Measurements from ENCODE around the gene CEP57. TPM values are rescaled to one million over a fixed set of nuclear protein-coding genes. Genes with fewer than 3 reads are reported as not detected.

The CEP57 gene
- total and polyA plus RNA-seq, 2 of the 13 experiments (the other 11 are each of a cell fraction or from before 2014, with no cell fraction given) = 34.3 to 59.4 TPM

DNA sequence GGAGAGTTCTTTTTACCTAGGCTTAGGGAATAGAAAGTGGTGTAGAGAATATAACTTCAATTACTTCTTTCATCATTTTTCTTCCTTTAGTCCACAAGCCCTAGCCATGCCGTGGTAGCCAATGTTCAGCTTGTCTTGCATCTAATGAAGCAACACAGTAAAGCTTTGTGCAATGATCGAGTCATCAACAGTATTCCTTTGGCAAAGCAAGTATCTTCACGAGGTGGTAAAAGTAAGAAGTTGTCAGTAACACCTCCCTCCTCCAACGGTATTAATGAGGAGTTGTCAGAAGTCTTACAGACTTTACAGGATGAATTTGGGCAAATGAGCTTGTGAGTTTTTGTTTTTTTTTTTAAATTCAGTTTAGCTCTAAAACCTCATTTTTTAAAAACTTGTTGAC, 37.4 kb downstream of the CEP57 start:
- no TSS peak for BruUV-seq (replicated peaks)
- 96% methylated on average over 4 of the region's 4 CpGs for WGBS (ENCODE audit: low lambda C conversion rate)
- no peaks in the 10 kb centered on the region for H3K4me1 ChIP-seq (ENCODE audit: insufficient read depth, low read length)
- H4K20me1 ChIP-seq (ENCODE audit: insufficient read depth, low read length) = no peaks in the 10 kb centered on the region
- ChIA-PET POLR2A (no interaction called here), CTCF (ENCODE audit: low intra/inter-chr PET ratio, low total read pairs) (no interaction called here)
- H3K9me3 ChIP-seq (ENCODE audit: low read length) = no peaks in the 10 kb centered on the region
- no peak overlapping the region for H3K4me3 ChIP-seq (replicated peaks in 1 of 3; ENCODE audit: insufficient read depth in 1 of 3, low read depth in 2 of 3, low read length in 3 of 3)
- TF ChIP-seq, protein P1, sequence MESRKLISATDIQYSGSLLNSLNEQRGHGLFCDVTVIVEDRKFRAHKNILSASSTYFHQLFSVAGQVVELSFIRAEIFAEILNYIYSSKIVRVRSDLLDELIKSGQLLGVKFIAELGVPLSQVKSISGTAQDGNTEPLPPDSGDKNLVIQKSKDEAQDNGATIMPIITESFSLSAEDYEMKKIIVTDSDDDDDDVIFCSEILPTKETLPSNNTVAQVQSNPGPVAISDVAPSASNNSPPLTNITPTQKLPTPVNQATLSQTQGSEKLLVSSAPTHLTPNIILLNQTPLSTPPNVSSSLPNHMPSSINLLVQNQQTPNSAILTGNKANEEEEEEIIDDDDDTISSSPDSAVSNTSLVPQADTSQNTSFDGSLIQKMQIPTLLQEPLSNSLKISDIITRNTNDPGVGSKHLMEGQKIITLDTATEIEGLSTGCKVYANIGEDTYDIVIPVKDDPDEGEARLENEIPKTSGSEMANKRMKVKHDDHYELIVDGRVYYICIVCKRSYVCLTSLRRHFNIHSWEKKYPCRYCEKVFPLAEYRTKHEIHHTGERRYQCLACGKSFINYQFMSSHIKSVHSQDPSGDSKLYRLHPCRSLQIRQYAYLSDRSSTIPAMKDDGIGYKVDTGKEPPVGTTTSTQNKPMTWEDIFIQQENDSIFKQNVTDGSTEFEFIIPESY (CRISPR knock-in tag; IDR thresholded peaks at IDR 0.05) = no peak
- TF ChIP-seq RFX3 (CRISPR knock-in tag; IDR thresholded peaks at IDR 0.05) (no peak), ARNT2 (CRISPR knock-in tag; IDR thresholded peaks at IDR 0.05; ENCODE audit: low read depth) (no peak), RAD51 (IDR thresholded peaks at IDR 0.05; ENCODE audit: borderline replicate concordance) (no peak), SMARCE1 (IDR thresholded peaks at IDR 0.05; ENCODE audit: borderline replicate concordance) (no peak), GPN1 (CRISPR knock-in tag; IDR thresholded peaks at IDR 0.05; ENCODE audit: borderline replicate concordance) (no peak), YEATS2 (CRISPR knock-in tag; IDR thresholded peaks at IDR 0.05; ENCODE audit: borderline replicate concordance) (no peak), ZNF569 (CRISPR knock-in tag; IDR thresholded peaks at IDR 0.05; ENCODE audit: borderline replicate concordance) (no peak), KAT8 (CRISPR knock-in tag; IDR thresholded peaks at IDR 0.05) (no peak), JUNB (CRISPR knock-in tag; IDR thresholded peaks at IDR 0.05; ENCODE audit: borderline replicate concordance) (no peak)
- TF ChIP-seq, protein P2, sequence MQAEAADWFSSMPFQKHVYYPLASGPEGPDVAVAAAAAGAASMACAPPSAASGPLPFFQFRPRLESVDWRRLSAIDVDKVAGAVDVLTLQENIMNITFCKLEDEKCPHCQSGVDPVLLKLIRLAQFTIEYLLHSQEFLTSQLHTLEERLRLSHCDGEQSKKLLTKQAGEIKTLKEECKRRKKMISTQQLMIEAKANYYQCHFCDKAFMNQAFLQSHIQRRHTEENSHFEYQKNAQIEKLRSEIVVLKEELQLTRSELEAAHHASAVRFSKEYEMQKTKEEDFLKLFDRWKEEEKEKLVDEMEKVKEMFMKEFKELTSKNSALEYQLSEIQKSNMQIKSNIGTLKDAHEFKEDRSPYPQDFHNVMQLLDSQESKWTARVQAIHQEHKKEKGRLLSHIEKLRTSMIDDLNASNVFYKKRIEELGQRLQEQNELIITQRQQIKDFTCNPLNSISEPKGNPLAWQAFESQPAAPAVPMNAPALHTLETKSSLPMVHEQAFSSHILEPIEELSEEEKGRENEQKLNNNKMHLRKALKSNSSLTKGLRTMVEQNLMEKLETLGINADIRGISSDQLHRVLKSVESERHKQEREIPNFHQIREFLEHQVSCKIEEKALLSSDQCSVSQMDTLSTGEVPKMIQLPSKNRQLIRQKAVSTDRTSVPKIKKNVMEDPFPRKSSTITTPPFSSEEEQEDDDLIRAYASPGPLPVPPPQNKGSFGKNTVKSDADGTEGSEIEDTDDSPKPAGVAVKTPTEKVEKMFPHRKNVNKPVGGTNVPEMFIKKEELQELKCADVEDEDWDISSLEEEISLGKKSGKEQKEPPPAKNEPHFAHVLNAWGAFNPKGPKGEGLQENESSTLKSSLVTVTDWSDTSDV (CRISPR knock-in tag; IDR thresholded peaks at IDR 0.05) = no peak
- peaks cover 0 to 21% of the 10 kb centered on the region in 2 experiments for H3K36me3 ChIP-seq (replicated peaks in 1 of 2; ENCODE audit: control insufficient read depth in 1 of 2, insufficient read depth in 2 of 2, low read length in 2 of 2)
- H3K27me3 ChIP-seq (ENCODE audit: control insufficient read depth in 1 of 2, insufficient read depth in 2 of 2, low read length in 2 of 2) = no peaks in the 10 kb centered on the region
- H3K9ac ChIP-seq (ENCODE audit: insufficient read depth, low read depth, low read length) = no peak overlapping the region
- no peak overlapping the region for H3K4me2 ChIP-seq (ENCODE audit: low read depth, low read length)
- no peak overlapping the region for H3K27ac ChIP-seq (ENCODE audit: extremely low read length, insufficient read depth, low read length)
- FAIRE-seq = no peak
- H3K79me2 ChIP-seq (ENCODE audit: insufficient read depth, low read length) = no peaks in the 10 kb centered on the region
- no peak for DNase-seq (ENCODE audit: low spot score)
- no peak for ATAC-seq
- H2AFZ ChIP-seq (ENCODE audit: low read length) = no peak overlapping the region
- in situ Hi-C loops (cut with HindIII; ENCODE audit: extremely low pct_ligation_motif_present, low pct_unique_long_range_greater_than_20kb) = no loop called here
- intact Hi-C loops (cut with micrococcal nuclease; ENCODE audit: unreplicated experiment) = no loop called here
